SIG-M5 treated with dmso at 0.1 percent for 504 hours (cell line): ENCODE results near the gene GPSM1.
"Not testable (repeated sequence)": the region's sequence is repeated elsewhere in the genome, so short reads cannot be mapped to it uniquely, and the experiment has no call there.

ENCODE experiments used
- DNase-seq: peaks from one replicate; lab custom pipeline; 2025; ENCODE audit not compliant: unreplicated experiment; lab: John Stamatoyannopoulos, UW

Gene GPSM1

GRCh38 chr9:136317695-136318094 lies 9.6 kb upstream of the GPSM1 start:
- DNase-seq = no peak

- DNase-seq = no peak
These were observed 9.1 kb upstream of the GPSM1 start for GRCh38 chr9:136318111-136318775.

- DNase-seq = no peak
These were observed 8.5 kb upstream of the GPSM1 start for GRCh38 chr9:136318776-136319241.

GRCh38 chr9:136319244-136319643 lies 8.1 kb upstream of the GPSM1 start:
- not testable (repeated sequence) for DNase-seq

- DNase-seq = not testable (repeated sequence)
These were observed 7.4 kb upstream of the GPSM1 start for GRCh38 chr9:136319955-136320354.

- DNase-seq = not testable (repeated sequence)
These were observed 6.4 kb upstream of the GPSM1 start for GRCh38 chr9:136320972-136321371.

- DNase-seq = no peak
These were observed 5.8 kb upstream of the GPSM1 start for GRCh38 chr9:136321561-136321960.

- no peak for DNase-seq
These were observed 4.5 kb upstream of the GPSM1 start for GRCh38 chr9:136322756-136323330.

- no peak for DNase-seq
These were observed 4.0 kb upstream of the GPSM1 start for GRCh38 chr9:136323371-136323789.

GRCh38 chr9:136324501-136325300 lies 2.6 kb upstream of the GPSM1 start:
- DNase-seq = no peak

- no peak for DNase-seq
These were observed 2.0 kb upstream of the GPSM1 start for GRCh38 chr9:136325358-136325757.

GRCh38 chr9:136326061-136326760 lies 1.1 kb upstream of the GPSM1 start:
- no peak for DNase-seq

- DNase-seq = no peak
These were observed 507 bp upstream of the GPSM1 start for GRCh38 chr9:136326761-136327303.

- DNase-seq = no peak
These were observed 777 bp downstream of the GPSM1 start for GRCh38 chr9:136328011-136328621.

- no peak for DNase-seq
These were observed 1.3 kb downstream of the GPSM1 start for GRCh38 chr9:136328622-136329041.

GRCh38 chr9:136329211-136329627 lies 1.9 kb downstream of the GPSM1 start:
- DNase-seq = no peak

- DNase-seq = no peak
These were observed 2.5 kb downstream of the GPSM1 start for GRCh38 chr9:136329636-136330405.

GRCh38 chr9:136330406-136330990 lies 3.2 kb downstream of the GPSM1 start:
- no peak for DNase-seq

- DNase-seq = no peak
These were observed 3.7 kb downstream of the GPSM1 start for GRCh38 chr9:136331030-136331429.
